HCEC 1CT (cell line): ENCODE measurements around the gene ABCC8.

Experiments used
- DNase-seq: peaks from one replicate; pipeline ENCODE4 v3.0.0-alpha.2; 2017

ABCC8 gene

DNA sequence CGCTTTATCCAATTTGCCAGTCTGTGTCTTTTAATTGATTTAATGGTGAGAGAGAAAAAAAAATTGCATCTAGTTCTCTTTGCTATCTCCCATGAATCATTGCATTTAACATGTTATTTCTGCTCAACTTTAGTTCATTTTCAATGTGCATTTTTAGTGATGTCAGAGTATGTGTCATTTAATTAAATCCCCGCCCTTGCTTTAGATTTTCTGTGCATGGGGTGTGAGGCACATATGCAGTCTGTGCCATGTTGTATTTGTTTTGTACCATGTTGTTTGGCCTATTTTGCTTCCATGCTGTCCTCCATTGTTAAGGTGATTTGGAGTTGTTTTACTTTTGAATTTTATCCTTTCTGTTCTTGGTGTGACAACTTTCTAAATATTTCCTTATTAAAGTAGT is 133.4 kb downstream of the ABCC8 start:
- DNase-seq: no peak
